SK-N-SH (cell line): ENCODE data around the gene MLLT3. TPM values are rescaled to one million over a fixed set of nuclear protein-coding genes. Genes with fewer than 3 reads are reported as not detected.

Experiments used
- CTCF ChIA-PET: fragments of 300-600, 350-600 bp; formaldehyde crosslinking; extraction: SDS; loops from one replicate; lab custom pipeline; 2021; lab: Yijun Ruan, JAX
- POLR2A ChIA-PET: fragments of 350-600 bp; sonication (Branson Sonifier 250); formaldehyde crosslinking; extraction: SDS; loops from one replicate; lab custom pipeline; 2020; ENCODE audit warnings: antibody characterized with exemption, inconsistent platforms; lab: Yijun Ruan, JAX
- DNase-seq: peaks from one replicate; pipeline ENCODE4 v3.0.0; 2012
- H2AFZ ChIP-seq: fragments of 200-600 bp; sonication (generic); 2 replicates; pipeline ENCODE4 v1.8.1; 2016; ENCODE audit warnings: antibody characterized with exemption, mild to moderate bottlenecking, low read depth
- H3F3A ChIP-seq: fragments of 200-600 bp; sonication (generic); replicated peaks from 2 replicates; pipeline ENCODE3; 2016; ENCODE audit warnings: antibody characterized with exemption, mild to moderate bottlenecking; ENCODE audit not compliant: insufficient read depth
- H3K27ac ChIP-seq, 2 experiments: fragments of 200-500 bp in 1 of 2; fragments of 200-600 bp in 1 of 2; sonication (Bioruptor generic) in 1 of 2; sonication (generic), shearing (Covaris generic) in 1 of 2; 2 replicates each; pipeline versions ENCODE4 v1.5.1 to v1.6.1; 2014 to 2016; ENCODE audit warnings: low read depth in 2 of 2, inconsistent platforms in 1 of 2, low read length in 1 of 2, mild to moderate bottlenecking in 1 of 2, mixed read lengths in 1 of 2
- H3K27me3 ChIP-seq: fragments of 200-600 bp; sonication (generic), shearing (Covaris generic); 2 replicates; pipeline ENCODE4 v1.6.1; 2016; ENCODE audit warnings: mixed run types; ENCODE audit not compliant: insufficient read depth
- H3K36me3 ChIP-seq, 2 experiments: fragments of 200-500 bp in 1 of 2; fragments of 200-600 bp in 1 of 2; sonication (Bioruptor generic) in 1 of 2; sonication (generic) in 1 of 2; replicated peaks in 1 of 2; 2 replicates each; pipeline versions ENCODE3 to v1.5.1; 2014 to 2016; ENCODE audit warnings: low read length in 1 of 2, mild to moderate bottlenecking in 1 of 2; ENCODE audit not compliant: insufficient read depth in 2 of 2, control insufficient read depth in 1 of 2
- H3K4me1 ChIP-seq, 2 experiments: fragments of 200-500 bp in 1 of 2; fragments of 200-600 bp in 1 of 2; sonication (Bioruptor generic) in 1 of 2; sonication (generic), shearing (Covaris generic) in 1 of 2; 2 replicates each; pipeline versions ENCODE4 v1.5.1 to v1.6.1; 2014 to 2016; ENCODE audit warnings: low read depth in 1 of 2, low read length in 1 of 2, mixed run types in 1 of 2; ENCODE audit not compliant: insufficient read depth in 2 of 2, control insufficient read depth in 1 of 2
- H3K4me2 ChIP-seq: fragments of 200-600 bp; sonication (generic), shearing (Covaris generic); 2 replicates; pipeline ENCODE4 v1.6.1; 2017; ENCODE audit warnings: mixed run types
- H3K4me3 ChIP-seq, 2 experiments: fragments of 200-500 bp in 1 of 2; fragments of 200-600 bp in 1 of 2; sonication (Bioruptor generic) in 1 of 2; sonication (generic), shearing (Covaris generic) in 1 of 2; 2 replicates each; pipeline versions ENCODE4 v1.5.1 to v1.8.1; 2014 to 2016; ENCODE audit warnings: low read depth in 2 of 2, inconsistent platforms in 1 of 2, low read length in 1 of 2, mild to moderate bottlenecking in 1 of 2, mixed read lengths in 1 of 2, moderate library complexity in 1 of 2
- H3K79me2 ChIP-seq: fragments of 200-600 bp; sonication (generic); 2 replicates; pipeline ENCODE4 v1.8.1; 2017; ENCODE audit warnings: mild to moderate bottlenecking; ENCODE audit not compliant: insufficient read depth
- H3K9ac ChIP-seq: fragments of 200-600 bp; sonication (generic); 2 replicates; pipeline ENCODE4 v1.6.1; 2017; ENCODE audit warnings: mixed run types
- H3K9me2 ChIP-seq: fragments of 200-600 bp; sonication (generic); 2 replicates; pipeline ENCODE4 v1.6.1; 2017; ENCODE audit warnings: mixed run types
- H3K9me3 ChIP-seq: fragments of 200-600 bp; sonication (generic); 2 replicates; pipeline ENCODE4 v1.6.1; 2017; ENCODE audit warnings: mixed run types, mild to moderate bottlenecking, moderate library complexity
- H4K20me1 ChIP-seq: fragments of 200-600 bp; sonication (generic); 2 replicates; pipeline ENCODE4 v1.6.1; 2017; ENCODE audit warnings: mild to moderate bottlenecking, mixed run types; ENCODE audit not compliant: insufficient read depth
- EP300 ChIP-seq, 2 experiments: IDR thresholded peaks; 2 replicates each; pipeline versions ENCODE4 v1.4.0 to v1.6.1; 2012; ENCODE audit warnings: borderline replicate concordance in 1 of 2, low read depth in 1 of 2, low read length in 1 of 2
- FOXJ3 ChIP-seq: sonication (generic); formaldehyde crosslinking; IDR thresholded peaks from 2 replicates; pipeline ENCODE4 v1.5.1; 2020; ENCODE audit warnings: mild to moderate bottlenecking, missing genetic modification reagents
- GATA2 ChIP-seq: sonication (generic); formaldehyde crosslinking; IDR thresholded peaks from 2 replicates; pipeline ENCODE4 v1.5.0; 2020; ENCODE audit warnings: mild to moderate bottlenecking, missing genetic modification reagents
- JUND ChIP-seq: IDR thresholded peaks from 2 replicates; pipeline ENCODE4 v1.4.0; 2012
- MEF2A ChIP-seq: IDR thresholded peaks from 2 replicates; pipeline ENCODE4 v1.4.0; 2012; ENCODE audit warnings: low read depth, borderline replicate concordance
- MXI1 ChIP-seq: IDR thresholded peaks from 2 replicates; pipeline ENCODE4 v1.6.1; 2012; ENCODE audit warnings: mild to moderate bottlenecking, low read depth, low read length, improper control_type of control experiment
- YY1 ChIP-seq: IDR thresholded peaks from 2 replicates; pipeline ENCODE4 v1.4.0; 2012; ENCODE audit warnings: low read depth, mild to moderate bottlenecking
- WGBS: methylation state at CpG from one replicate; pipeline ENCODE4 v1.1.6; 2017; ENCODE audit warnings: low lambda C conversion rate; 5-methylcytosine and 5-hydroxymethylcytosine counted together
- polyA plus RNA-seq, 3 experiments: library from polyadenylated mRNA; depleted of rRNA; stranded (reverse); fragments of >200 nt; gene quantifications; 2 replicates each; pipeline ENCODE4 v1.2.3, GENCODE V29; 2012
- TF ChIP-seq, protein P1 (sequence below): IDR thresholded peaks from 2 replicates; pipeline ENCODE4; 2012
- TF ChIP-seq, protein P2 (sequence below): IDR thresholded peaks from 2 replicates; pipeline ENCODE4 v1.4.0; 2012; ENCODE audit warnings: low read depth, borderline replicate concordance
- TF ChIP-seq, protein P3 (sequence below): fragments of 150-350 bp; IDR thresholded peaks from 2 replicates; pipeline ENCODE4 v1.6.1; 2016; ENCODE audit warnings: mild to moderate bottlenecking, low read depth, low read length

The MLLT3 gene
- polyA plus RNA-seq, 1 of the 3 experiments (the other 2 are of a cell fraction): 3.9 TPM

DNA sequence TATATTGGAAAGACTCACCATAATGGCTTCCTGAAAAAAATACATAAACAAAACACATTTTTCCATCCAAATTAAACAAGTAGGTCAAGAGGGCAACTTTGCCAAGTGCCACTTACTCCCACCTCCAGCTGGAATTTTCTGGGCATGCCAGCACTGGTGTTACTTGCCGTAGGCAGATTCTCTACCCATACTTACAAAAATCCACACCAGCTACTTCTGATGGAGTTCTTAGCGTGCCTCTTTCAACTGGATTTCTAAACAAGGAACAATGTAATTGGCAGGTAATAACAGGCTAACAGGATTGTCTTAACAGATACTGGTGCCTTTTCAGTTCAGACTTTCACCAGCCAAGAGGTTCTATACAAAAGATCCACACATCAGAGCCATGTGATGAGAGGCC is 301.4 kb downstream of the MLLT3 start:
- Histone ChIP-seq H3K4me2 (no peak overlapping the region), H3K4me1 (no peaks in the 10 kb centered on the region)
- no peak for DNase-seq
- no peak for TF ChIP-seq FOXJ3 (CRISPR knock-in tag)
- TF ChIP-seq, protein P1, sequence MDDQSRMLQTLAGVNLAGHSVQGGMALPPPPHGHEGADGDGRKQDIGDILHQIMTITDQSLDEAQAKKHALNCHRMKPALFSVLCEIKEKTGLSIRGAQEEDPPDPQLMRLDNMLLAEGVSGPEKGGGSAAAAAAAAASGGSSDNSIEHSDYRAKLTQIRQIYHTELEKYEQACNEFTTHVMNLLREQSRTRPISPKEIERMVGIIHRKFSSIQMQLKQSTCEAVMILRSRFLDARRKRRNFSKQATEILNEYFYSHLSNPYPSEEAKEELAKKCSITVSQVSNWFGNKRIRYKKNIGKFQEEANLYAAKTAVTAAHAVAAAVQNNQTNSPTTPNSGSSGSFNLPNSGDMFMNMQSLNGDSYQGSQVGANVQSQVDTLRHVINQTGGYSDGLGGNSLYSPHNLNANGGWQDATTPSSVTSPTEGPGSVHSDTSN: no peak
- TF ChIP-seq, all 33 proteins: peak for 0
- no peaks in the 10 kb centered on the region for H3K27me3 ChIP-seq
- H3K4me3 ChIP-seq: no peak overlapping the region
- no peak overlapping the region for H3K9ac ChIP-seq
- H4K20me1 ChIP-seq: no peaks in the 10 kb centered on the region
- ChIA-PET CTCF (interaction anchor here (0.8 to 1.5 kb wide), 4 partner anchors 301 to 856 kb away, joined by 3 to 5 read pairs (median 3); partner anchors contain the start of gene MLLT3), POLR2A (no interaction called here)
- no peak overlapping the region for H2AFZ ChIP-seq
- H3K79me2 ChIP-seq: no peaks in the 10 kb centered on the region
- H3K9me2 ChIP-seq: no peaks in the 10 kb centered on the region
- H3K9me3 ChIP-seq: no peaks in the 10 kb centered on the region
- no peak overlapping the region for H3K27ac ChIP-seq
- WGBS: 88% methylated on average over 2 of the region's 2 CpGs
- no peaks in the 10 kb centered on the region for H3K36me3 ChIP-seq
- H3F3A ChIP-seq: no peaks in the 10 kb centered on the region

DNA sequence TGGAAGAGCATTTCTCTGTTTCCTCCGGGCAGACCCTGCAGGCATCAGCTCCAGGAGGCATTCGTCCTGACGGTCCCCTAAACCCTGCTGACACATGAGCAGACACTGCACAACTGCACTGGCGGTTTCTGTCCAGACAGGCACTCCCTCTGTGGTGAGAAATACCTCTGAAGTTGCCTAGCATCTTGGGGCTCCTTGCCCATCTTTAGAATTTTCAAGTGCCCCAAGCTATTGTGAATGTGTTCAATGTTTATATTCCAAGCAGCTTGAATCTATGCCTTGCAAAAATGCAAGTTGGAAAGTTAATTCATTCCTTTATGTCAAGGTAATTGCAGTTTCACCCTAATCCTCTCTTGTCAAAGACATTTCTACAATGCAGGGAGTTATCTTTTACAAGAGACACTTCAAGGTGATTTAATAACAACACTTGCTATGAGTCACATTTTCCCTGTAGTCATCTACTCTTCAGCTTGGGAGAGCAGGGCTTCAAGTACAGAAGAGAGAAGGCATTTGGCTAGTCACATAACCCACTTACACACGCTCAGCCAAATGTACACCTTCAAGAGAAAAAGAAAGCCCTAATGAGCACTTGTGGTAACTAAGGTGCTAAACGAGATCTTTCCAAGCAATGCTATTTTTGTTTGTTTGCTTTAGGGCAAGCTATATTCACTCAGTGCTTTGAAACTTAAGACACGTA is 302.5 kb downstream of the MLLT3 start:
- no peak for DNase-seq
- Histone ChIP-seq H3K79me2 (no peaks in the 10 kb centered on the region), H2AFZ (no peak overlapping the region), H3K9me2 (no peaks in the 10 kb centered on the region), H3K4me1 (no peaks in the 10 kb centered on the region), H3K27ac (no peak overlapping the region), H3K9me3 (no peaks in the 10 kb centered on the region), H3K27me3 (no peaks in the 10 kb centered on the region), H3K4me2 (no peak overlapping the region), H3K4me3 (no peak overlapping the region), H3F3A (peaks cover 7% of the 10 kb centered on the region), H3K36me3 (no peaks in the 10 kb centered on the region), H3K9ac (no peak overlapping the region)
- CTCF ChIA-PET: interaction anchor here (0.8 to 1.5 kb wide), 4 partner anchors 303 to 855 kb away, joined by 3 to 5 read pairs (median 3); partner anchors contain the start of gene MLLT3
- WGBS: 72% methylated on average over 7 of the region's 7 CpGs
- TF ChIP-seq, protein P1: peak; percentile 39; the same call in 1 of the 2 replicates
- TF ChIP-seq FOXJ3 (CRISPR knock-in tag) (no peak), YY1 (no peak), EP300 (IDR thresholded peaks at IDR 0.05; ENCODE audit: borderline replicate concordance in 1 of 2, low read depth in 1 of 2, low read length in 1 of 2) (no peak), GATA2 (no peak), JUND (peak; percentile 11; the same call in 1 of the 2 replicates), MEF2A (no peak), MXI1 (no peak)
- TF ChIP-seq, protein P2, sequence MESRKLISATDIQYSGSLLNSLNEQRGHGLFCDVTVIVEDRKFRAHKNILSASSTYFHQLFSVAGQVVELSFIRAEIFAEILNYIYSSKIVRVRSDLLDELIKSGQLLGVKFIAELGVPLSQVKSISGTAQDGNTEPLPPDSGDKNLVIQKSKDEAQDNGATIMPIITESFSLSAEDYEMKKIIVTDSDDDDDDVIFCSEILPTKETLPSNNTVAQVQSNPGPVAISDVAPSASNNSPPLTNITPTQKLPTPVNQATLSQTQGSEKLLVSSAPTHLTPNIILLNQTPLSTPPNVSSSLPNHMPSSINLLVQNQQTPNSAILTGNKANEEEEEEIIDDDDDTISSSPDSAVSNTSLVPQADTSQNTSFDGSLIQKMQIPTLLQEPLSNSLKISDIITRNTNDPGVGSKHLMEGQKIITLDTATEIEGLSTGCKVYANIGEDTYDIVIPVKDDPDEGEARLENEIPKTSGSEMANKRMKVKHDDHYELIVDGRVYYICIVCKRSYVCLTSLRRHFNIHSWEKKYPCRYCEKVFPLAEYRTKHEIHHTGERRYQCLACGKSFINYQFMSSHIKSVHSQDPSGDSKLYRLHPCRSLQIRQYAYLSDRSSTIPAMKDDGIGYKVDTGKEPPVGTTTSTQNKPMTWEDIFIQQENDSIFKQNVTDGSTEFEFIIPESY: no peak
- TF ChIP-seq, protein P3, sequence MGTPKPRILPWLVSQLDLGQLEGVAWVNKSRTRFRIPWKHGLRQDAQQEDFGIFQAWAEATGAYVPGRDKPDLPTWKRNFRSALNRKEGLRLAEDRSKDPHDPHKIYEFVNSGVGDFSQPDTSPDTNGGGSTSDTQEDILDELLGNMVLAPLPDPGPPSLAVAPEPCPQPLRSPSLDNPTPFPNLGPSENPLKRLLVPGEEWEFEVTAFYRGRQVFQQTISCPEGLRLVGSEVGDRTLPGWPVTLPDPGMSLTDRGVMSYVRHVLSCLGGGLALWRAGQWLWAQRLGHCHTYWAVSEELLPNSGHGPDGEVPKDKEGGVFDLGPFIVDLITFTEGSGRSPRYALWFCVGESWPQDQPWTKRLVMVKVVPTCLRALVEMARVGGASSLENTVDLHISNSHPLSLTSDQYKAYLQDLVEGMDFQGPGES: no peak
- TF ChIP-seq, all 33 proteins: peak for 2
- no peaks in the 10 kb centered on the region for H4K20me1 ChIP-seq
- POLR2A ChIA-PET: no interaction called here
